Measurements from ENCODE around the gene SERINC5.
A peak's percentile ranks its signal among the peaks of the same experiment; 100 is the strongest.

Gene SERINC5

DNA sequence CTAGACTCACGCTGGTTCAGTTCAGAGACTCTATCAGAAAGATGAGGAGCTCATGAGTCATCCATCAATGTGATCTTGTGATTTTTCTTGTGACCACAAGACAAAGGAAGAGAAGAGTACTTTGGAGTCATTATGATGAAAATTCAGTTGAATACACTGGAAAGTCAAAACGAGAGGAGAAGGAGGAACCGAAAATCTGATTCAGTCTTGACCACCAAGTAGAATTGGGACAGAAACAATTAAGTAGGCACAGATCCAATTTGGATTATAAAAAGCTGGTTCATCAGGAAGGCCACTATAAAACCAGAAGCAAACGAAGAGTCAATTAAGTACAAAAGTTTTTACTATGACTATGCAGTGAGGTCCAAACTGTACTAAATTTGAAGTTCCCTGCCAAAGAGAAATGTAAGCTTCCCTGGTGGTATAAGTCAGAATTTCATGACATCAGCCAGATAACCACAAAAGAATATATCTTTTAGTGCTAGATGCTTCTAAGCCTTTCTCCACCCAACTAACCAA, 129.8 kb downstream of the SERINC5 start:
- peak; percentile 45; the same call in 2 of the 3 replicates for ATAC-seq
- TF ChIP-seq OSR1 (CRISPR knock-in tag; IDR thresholded peaks at IDR 0.05) = no peak

DNA sequence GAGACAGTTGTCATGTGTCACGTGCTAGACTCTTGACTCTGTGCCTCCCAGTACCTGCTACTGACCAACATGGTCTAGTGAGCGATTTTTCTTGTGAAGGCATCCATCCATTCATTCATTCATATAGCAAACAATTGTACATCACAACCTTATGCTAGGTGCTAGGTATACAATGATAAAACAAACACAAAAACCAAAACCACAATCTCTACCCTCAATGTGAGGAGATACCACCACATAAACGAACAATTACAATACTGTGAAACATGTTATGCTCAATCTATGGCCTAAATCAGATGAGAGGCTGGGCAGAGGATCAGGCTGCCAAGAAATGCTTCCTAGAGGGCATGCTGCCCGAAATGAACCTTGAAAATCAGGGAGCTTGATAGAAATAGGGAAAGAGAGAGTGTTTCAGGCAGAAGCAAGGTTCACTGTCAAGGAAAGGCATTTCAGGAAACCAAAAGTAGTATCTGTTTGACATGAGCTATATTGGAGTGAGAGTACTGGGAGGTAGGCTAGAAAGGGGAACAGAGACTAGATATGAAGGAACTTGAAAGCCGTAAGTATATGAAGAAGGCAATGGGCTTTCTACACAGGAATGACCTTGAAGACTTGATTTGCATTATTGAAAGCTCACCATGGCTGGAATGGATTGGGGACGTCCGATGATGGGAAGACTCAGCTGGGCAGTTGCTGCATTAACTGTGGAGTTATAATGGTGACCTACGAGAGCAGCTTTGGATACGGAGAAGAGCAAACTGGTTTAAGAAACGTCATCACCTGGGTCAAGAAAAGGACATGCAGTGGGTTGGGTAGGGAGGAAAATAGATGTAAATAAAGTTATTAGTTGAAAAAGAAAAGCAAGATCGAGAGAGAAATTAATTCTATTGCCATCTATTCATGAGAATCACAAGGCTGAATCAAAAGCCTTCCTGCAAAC, 130.6 kb downstream of the SERINC5 start:
- TF ChIP-seq, protein P1, sequence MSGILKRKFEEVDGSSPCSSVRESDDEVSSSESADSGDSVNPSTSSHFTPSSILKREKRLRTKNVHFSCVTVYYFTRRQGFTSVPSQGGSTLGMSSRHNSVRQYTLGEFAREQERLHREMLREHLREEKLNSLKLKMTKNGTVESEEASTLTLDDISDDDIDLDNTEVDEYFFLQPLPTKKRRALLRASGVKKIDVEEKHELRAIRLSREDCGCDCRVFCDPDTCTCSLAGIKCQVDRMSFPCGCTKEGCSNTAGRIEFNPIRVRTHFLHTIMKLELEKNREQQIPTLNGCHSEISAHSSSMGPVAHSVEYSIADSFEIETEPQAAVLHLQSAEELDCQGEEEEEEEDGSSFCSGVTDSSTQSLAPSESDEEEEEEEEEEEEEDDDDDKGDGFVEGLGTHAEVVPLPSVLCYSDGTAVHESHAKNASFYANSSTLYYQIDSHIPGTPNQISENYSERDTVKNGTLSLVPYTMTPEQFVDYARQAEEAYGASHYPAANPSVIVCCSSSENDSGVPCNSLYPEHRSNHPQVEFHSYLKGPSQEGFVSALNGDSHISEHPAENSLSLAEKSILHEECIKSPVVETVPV (CRISPR knock-in tag; IDR thresholded peaks at IDR 0.05) = no peak
- no peak for ATAC-seq

DNA sequence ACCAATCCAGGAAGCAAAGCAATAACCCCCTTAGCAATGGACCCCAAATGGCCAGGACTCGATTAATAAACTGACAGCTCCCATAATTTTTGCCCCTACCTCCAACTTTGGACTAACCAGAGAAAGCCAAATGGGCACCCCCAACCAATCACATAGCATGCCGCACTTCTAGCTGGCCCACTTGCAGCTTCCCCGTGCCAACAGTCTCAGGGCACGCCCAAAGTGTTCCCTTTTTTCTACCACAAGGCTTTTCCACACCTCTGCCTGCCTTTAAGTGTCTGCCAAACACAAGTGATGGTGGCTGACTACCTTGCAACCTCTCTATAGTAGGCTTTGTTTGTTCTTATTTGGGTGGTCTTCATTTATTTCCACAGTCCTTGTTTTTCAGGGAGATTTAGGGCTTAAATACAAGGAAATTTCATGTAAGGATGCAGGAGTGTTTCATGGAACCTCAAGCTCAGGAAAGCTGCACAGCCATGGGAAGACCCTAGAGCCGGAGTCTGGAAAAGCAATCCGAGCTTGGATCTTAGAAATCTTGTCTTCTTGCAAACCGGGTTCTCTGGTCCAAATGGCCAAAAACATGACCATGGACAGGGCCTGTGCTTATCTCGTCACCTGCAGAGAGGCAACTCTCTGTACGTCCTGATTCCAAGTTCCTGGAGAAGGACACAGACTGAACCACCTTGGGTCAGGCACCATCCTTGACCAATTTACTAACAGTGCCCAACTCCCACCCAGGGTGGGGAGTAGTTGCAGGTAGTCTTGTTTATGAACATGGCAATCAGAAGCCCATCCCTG, 131.5 kb downstream of the SERINC5 start:
- TF ChIP-seq ZC3H10 (CRISPR knock-in tag; IDR thresholded peaks at IDR 0.05) (no peak), TOX (CRISPR knock-in tag; IDR thresholded peaks at IDR 0.05; ENCODE audit: borderline replicate concordance) (no peak), ZNF565 (CRISPR knock-in tag; conservative IDR thresholded peaks at IDR 0.05; ENCODE audit: low read depth) (no peak), GLIS3 (CRISPR knock-in tag; IDR thresholded peaks at IDR 0.05) (no peak), TCF4 (CRISPR knock-in tag; IDR thresholded peaks at IDR 0.05; ENCODE audit: borderline replicate concordance) (no peak), ZFP3 (CRISPR knock-in tag; IDR thresholded peaks at IDR 0.05) (no peak), ZNF70 (CRISPR knock-in tag; IDR thresholded peaks at IDR 0.05) (no peak), POU6F1 (CRISPR knock-in tag; IDR thresholded peaks at IDR 0.05; ENCODE audit: borderline replicate concordance, low read depth) (no peak)
- TF ChIP-seq, protein P1 (CRISPR knock-in tag; IDR thresholded peaks at IDR 0.05) = no peak
- no peak for ATAC-seq

DNA sequence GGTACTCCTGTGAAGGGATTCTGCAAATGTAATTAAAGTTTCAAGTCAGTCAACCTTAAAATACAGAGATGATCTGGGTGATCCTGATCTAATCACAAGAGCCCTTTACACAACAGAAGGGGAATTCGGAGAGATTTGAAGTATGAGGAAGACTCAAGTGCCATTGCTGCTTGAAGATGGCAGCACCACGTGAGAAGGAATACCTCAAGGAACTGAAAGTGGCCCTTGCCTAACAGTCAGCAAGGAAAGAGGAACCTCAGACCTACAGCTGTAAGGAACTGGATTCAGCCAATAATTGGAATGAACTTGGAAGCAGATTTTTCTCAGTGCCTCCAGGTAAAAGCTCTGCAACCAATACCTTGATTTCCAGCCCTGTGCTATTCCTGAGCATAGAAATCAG, 133.3 kb downstream of the SERINC5 start:
- no peak for TF ChIP-seq ISL1 (CRISPR knock-in tag; IDR thresholded peaks at IDR 0.05)
- no peak for ATAC-seq

DNA sequence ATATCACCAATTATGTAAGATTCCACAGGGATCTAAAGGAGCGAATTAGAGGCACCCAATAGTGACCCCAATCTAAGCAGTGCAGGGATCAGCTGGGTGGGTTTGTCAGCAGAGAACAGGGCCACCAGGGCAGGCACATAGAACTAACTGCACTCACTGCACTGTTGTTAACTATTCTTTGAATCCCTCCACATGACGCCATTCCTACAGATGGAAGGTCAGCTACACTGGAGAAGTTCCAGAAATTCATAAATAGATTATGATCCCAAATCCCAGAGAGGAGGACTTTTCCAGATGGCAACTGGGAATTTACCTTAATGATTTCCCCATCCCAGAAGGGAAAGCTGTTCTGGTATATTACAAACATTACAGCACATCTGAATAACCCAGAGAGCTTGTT, 136.5 kb downstream of the SERINC5 start:
- no peak for ATAC-seq
- TF ChIP-seq ISL1 (CRISPR knock-in tag; IDR thresholded peaks at IDR 0.05) = no peak
- no peak for TF ChIP-seq ZC3H10 (CRISPR knock-in tag; IDR thresholded peaks at IDR 0.05)
- no peak for TF ChIP-seq PATZ1 (CRISPR knock-in tag; IDR thresholded peaks at IDR 0.05; ENCODE audit: borderline replicate concordance)
- TF ChIP-seq PPARA (CRISPR knock-in tag; IDR thresholded peaks at IDR 0.05; ENCODE audit: borderline replicate concordance) = no peak
- TF ChIP-seq, protein P2, sequence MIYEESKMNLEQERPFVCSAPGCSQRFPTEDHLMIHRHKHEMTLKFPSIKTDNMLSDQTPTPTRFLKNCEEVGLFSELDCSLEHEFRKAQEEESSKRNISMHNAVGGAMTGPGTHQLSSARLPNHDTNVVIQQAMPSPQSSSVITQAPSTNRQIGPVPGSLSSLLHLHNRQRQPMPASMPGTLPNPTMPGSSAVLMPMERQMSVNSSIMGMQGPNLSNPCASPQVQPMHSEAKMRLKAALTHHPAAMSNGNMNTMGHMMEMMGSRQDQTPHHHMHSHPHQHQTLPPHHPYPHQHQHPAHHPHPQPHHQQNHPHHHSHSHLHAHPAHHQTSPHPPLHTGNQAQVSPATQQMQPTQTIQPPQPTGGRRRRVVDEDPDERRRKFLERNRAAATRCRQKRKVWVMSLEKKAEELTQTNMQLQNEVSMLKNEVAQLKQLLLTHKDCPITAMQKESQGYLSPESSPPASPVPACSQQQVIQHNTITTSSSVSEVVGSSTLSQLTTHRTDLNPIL (CRISPR knock-in tag; IDR thresholded peaks at IDR 0.05; ENCODE audit: low read depth) = no peak
- no peak for TF ChIP-seq RARB (CRISPR knock-in tag; IDR thresholded peaks at IDR 0.05)
- no peak for TF ChIP-seq ARNTL (CRISPR knock-in tag; IDR thresholded peaks at IDR 0.05; ENCODE audit: borderline replicate concordance, low read depth)
- TF ChIP-seq ZFP3 (CRISPR knock-in tag; IDR thresholded peaks at IDR 0.05) = no peak
- no peak for TF ChIP-seq POU6F1 (CRISPR knock-in tag; IDR thresholded peaks at IDR 0.05; ENCODE audit: borderline replicate concordance, low read depth)
- no peak for TF ChIP-seq CSDC2 (CRISPR knock-in tag; IDR thresholded peaks at IDR 0.05)
- no peak for TF ChIP-seq SNAI2 (CRISPR knock-in tag; IDR thresholded peaks at IDR 0.05)
- TF ChIP-seq ZNF565 (CRISPR knock-in tag; conservative IDR thresholded peaks at IDR 0.05; ENCODE audit: low read depth) = no peak
- TF ChIP-seq, protein P1 (CRISPR knock-in tag; IDR thresholded peaks at IDR 0.05) = no peak
- no peak for TF ChIP-seq TOX (CRISPR knock-in tag; IDR thresholded peaks at IDR 0.05; ENCODE audit: borderline replicate concordance)
- no peak for TF ChIP-seq OSR1 (CRISPR knock-in tag; IDR thresholded peaks at IDR 0.05)

All from SK-N-SH treated with all-trans-retinoic acid at 6 μM for 48 hours (cell line).